ENCODE data around the gene GCNT4.

GCNT4 gene

DNA sequence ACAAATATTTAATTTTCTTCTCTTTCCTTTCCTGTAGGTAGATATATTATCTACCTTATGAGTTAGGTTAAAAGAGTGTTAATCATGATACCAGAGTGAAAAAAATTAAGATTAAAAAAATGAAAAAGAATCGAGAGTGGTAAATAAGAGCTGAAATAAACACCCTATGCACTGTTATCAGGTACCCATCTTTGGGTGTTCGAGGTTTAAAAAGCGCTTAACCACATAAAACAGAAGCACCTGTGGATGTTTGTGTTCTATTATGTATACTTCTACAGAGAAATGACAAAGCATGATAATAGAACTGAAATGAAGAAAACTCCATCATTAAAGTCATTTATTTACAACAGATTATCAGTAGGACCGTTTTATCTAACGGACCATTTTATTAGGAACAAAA, 25.7 kb upstream of the GCNT4 start:
- Histone ChIP-seq H3K4me1 (ENCODE audit: control insufficient read depth in 2 of 2, insufficient read depth in 1 of 2, low read depth in 1 of 2, low read length in 2 of 2) (no peaks in the 10 kb centered on the region), H3K4me2 (ENCODE audit: insufficient read depth, low read length, poor library complexity, severe bottlenecking) (no peak overlapping the region), H2BK120ac (ENCODE audit: low read depth, low read length) (no peak overlapping the region), H3K36me3 (replicated peaks in 1 of 2; ENCODE audit: control insufficient read depth in 2 of 2, insufficient read depth in 2 of 2, low read length in 2 of 2) (no peaks in the 10 kb centered on the region), H3K9me3 (replicated peaks in 1 of 2; ENCODE audit: control insufficient read depth in 2 of 2, insufficient read depth in 1 of 2, low read depth in 1 of 2, low read length in 2 of 2) (no peaks in the 10 kb centered on the region), H2BK15ac (ENCODE audit: low read length) (no peak overlapping the region), H2AK5ac (ENCODE audit: low read depth, low read length) (no peak overlapping the region), H3K27me3 (ENCODE audit: control insufficient read depth in 3 of 3, insufficient read depth in 3 of 3, low read depth in 1 of 3, low read length in 3 of 3) (peaks cover 0 to 11% (median 0%) of the 10 kb centered on the region in 3 experiments), H3K79me1 (ENCODE audit: low read depth, low read length) (no peaks in the 10 kb centered on the region), H3K4ac (ENCODE audit: low read length) (no peak overlapping the region), H4K8ac (ENCODE audit: low read depth, low read length) (no peak overlapping the region), H2AFZ (ENCODE audit: low read length) (no peak overlapping the region), H3K9ac (ENCODE audit: low read depth, low read length, poor library complexity) (no peak overlapping the region), H2BK12ac (ENCODE audit: low read length) (no peak overlapping the region), H3K23ac (ENCODE audit: low read depth, low read length, poor library complexity) (no peak overlapping the region), H3K27ac (replicated peaks; ENCODE audit: low read length) (no peak overlapping the region), H2BK5ac (ENCODE audit: low read length) (no peak overlapping the region), H4K91ac (ENCODE audit: low read depth, low read length, poor library complexity) (no peak overlapping the region), H3K14ac (ENCODE audit: low read length) (no peak overlapping the region), H3K18ac (ENCODE audit: low read length) (no peak overlapping the region), H3K4me3 (ENCODE audit: low read length in 2 of 2) (no peak overlapping the region)
- no CpG with 5 or more reads among the region's 5 CpGs for WGBS, 2 donors (ENCODE audit: extremely low coverage in 2 of 2, insufficient read length in 2 of 2, insufficient replicate concordance in 1 of 2)
- no peak for DNase-seq (ENCODE audit: low spot score)

DNA sequence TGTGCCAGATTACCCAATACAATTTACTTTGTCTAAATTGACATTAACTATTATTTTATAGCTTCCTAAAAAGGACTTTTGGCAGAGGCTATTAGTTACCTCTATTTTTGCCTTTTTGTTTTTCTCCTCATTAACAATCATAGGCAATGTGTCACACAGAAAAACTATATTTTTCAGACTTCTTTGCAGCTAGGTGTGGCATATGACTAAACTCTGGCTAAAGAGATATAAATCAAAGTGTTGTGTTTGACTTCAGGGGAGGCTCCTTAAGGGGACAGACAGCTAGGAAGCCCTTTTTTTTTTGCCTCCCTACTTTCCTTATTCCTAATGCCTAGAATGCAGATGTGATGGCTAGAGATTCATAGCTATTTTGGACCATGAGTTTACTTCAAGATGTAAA, 19.7 kb upstream of the GCNT4 start:
- Histone ChIP-seq H3K18ac (ENCODE audit: low read length) (no peak overlapping the region), H3K27ac (replicated peaks; ENCODE audit: low read length) (no peak overlapping the region), H2BK12ac (ENCODE audit: low read length) (no peak overlapping the region), H3K23ac (ENCODE audit: low read depth, low read length, poor library complexity) (no peak overlapping the region), H2AFZ (ENCODE audit: low read length) (no peak overlapping the region), H3K14ac (ENCODE audit: low read length) (no peak overlapping the region), H2BK120ac (ENCODE audit: low read depth, low read length) (no peak overlapping the region), H3K9ac (ENCODE audit: low read depth, low read length, poor library complexity) (no peak overlapping the region), H4K8ac (ENCODE audit: low read depth, low read length) (no peak overlapping the region), H4K91ac (ENCODE audit: low read depth, low read length, poor library complexity) (no peak overlapping the region), H3K36me3 (replicated peaks in 1 of 2; ENCODE audit: control insufficient read depth in 2 of 2, insufficient read depth in 2 of 2, low read length in 2 of 2) (no peaks in the 10 kb centered on the region), H3K27me3 (ENCODE audit: control insufficient read depth in 3 of 3, insufficient read depth in 3 of 3, low read depth in 1 of 3, low read length in 3 of 3) (peaks cover 0 to 11% (median 0%) of the 10 kb centered on the region in 3 experiments), H3K4ac (ENCODE audit: low read length) (no peak overlapping the region), H3K9me3 (replicated peaks in 1 of 2; ENCODE audit: control insufficient read depth in 2 of 2, insufficient read depth in 1 of 2, low read depth in 1 of 2, low read length in 2 of 2) (no peaks in the 10 kb centered on the region), H2BK15ac (ENCODE audit: low read length) (no peak overlapping the region), H3K4me3 (ENCODE audit: low read length in 2 of 2) (no peak overlapping the region), H3K4me1 (ENCODE audit: control insufficient read depth in 2 of 2, insufficient read depth in 1 of 2, low read depth in 1 of 2, low read length in 2 of 2) (no peaks in the 10 kb centered on the region), H2BK5ac (ENCODE audit: low read length) (no peak overlapping the region), H3K4me2 (ENCODE audit: insufficient read depth, low read length, poor library complexity, severe bottlenecking) (no peak overlapping the region), H2AK5ac (ENCODE audit: low read depth, low read length) (no peak overlapping the region), H3K79me1 (ENCODE audit: low read depth, low read length) (no peaks in the 10 kb centered on the region)
- DNase-seq (ENCODE audit: low spot score), result no peak

DNA sequence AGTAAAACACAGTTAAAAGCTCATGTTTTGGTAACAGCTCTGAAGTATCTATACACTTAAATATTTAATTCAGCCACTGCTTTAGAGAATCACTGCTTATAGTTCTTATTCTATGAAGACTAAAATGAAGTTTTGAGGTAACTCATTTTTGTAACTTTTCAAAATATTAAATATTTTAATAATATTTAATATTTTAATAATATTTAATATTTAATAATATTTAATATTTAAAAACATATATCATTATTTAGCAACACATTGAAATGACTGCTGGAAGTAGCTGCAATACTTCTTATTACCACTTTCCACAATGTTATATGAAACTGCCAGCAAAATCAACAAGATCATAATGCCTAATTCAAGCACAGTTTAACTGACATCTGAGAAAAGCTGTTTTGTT, 18.7 kb upstream of the GCNT4 start:
- Histone ChIP-seq H3K4ac (ENCODE audit: low read length) (no peak overlapping the region), H3K4me3 (ENCODE audit: low read length in 2 of 2) (no peak overlapping the region), H3K23ac (ENCODE audit: low read depth, low read length, poor library complexity) (no peak overlapping the region), H2BK5ac (ENCODE audit: low read length) (no peak overlapping the region), H3K4me1 (ENCODE audit: control insufficient read depth in 2 of 2, insufficient read depth in 1 of 2, low read depth in 1 of 2, low read length in 2 of 2) (no peaks in the 10 kb centered on the region), H3K27me3 (ENCODE audit: control insufficient read depth in 3 of 3, insufficient read depth in 3 of 3, low read depth in 1 of 3, low read length in 3 of 3) (peaks cover 0 to 11% (median 0%) of the 10 kb centered on the region in 3 experiments), H2BK15ac (ENCODE audit: low read length) (no peak overlapping the region), H3K9ac (ENCODE audit: low read depth, low read length, poor library complexity) (no peak overlapping the region), H3K18ac (ENCODE audit: low read length) (no peak overlapping the region), H2BK120ac (ENCODE audit: low read depth, low read length) (no peak overlapping the region), H2AK5ac (ENCODE audit: low read depth, low read length) (no peak overlapping the region), H2BK12ac (ENCODE audit: low read length) (no peak overlapping the region), H3K14ac (ENCODE audit: low read length) (no peak overlapping the region), H2AFZ (ENCODE audit: low read length) (no peak overlapping the region), H4K8ac (ENCODE audit: low read depth, low read length) (no peak overlapping the region), H4K91ac (ENCODE audit: low read depth, low read length, poor library complexity) (no peak overlapping the region), H3K79me1 (ENCODE audit: low read depth, low read length) (no peaks in the 10 kb centered on the region), H3K36me3 (replicated peaks in 1 of 2; ENCODE audit: control insufficient read depth in 2 of 2, insufficient read depth in 2 of 2, low read length in 2 of 2) (no peaks in the 10 kb centered on the region), H3K9me3 (replicated peaks in 1 of 2; ENCODE audit: control insufficient read depth in 2 of 2, insufficient read depth in 1 of 2, low read depth in 1 of 2, low read length in 2 of 2) (no peaks in the 10 kb centered on the region), H3K27ac (replicated peaks; ENCODE audit: low read length) (no peak overlapping the region), H3K4me2 (ENCODE audit: insufficient read depth, low read length, poor library complexity, severe bottlenecking) (no peak overlapping the region)
- no peak for DNase-seq (ENCODE audit: low spot score)

DNA sequence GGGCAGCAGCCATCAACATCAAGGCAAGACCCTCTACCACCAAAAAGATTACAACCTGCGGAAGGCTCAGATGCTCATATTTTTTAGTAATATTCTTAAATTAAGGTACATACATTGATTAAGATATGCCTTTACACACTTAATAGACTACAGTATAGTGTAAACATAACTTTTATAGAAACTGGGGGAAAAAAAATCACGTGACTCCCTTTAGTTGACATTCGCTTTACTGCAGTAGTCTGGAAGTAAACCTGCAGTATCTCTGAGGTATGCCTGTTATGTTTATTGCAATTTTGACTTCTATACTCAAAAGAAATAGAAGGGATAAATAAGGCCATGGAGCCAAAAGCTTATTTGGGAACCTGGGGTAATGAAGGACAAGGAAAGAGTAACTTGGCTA, 15.1 kb upstream of the GCNT4 start:
- no peak overlapping the region for H2BK15ac ChIP-seq (ENCODE audit: low read length)
- no peaks in the 10 kb centered on the region for H3K9me3 ChIP-seq (replicated peaks in 1 of 2; ENCODE audit: control insufficient read depth in 2 of 2, insufficient read depth in 1 of 2, low read depth in 1 of 2, low read length in 2 of 2)
- H3K23ac ChIP-seq (ENCODE audit: low read depth, low read length, poor library complexity), result no peak overlapping the region
- no peak overlapping the region for H2BK120ac ChIP-seq (ENCODE audit: low read depth, low read length)
- no peak overlapping the region for H2AFZ ChIP-seq (ENCODE audit: low read length)
- H2BK5ac ChIP-seq (ENCODE audit: low read length), result no peak overlapping the region
- no peaks in the 10 kb centered on the region for H3K79me1 ChIP-seq (ENCODE audit: low read depth, low read length)
- no peak overlapping the region for H3K18ac ChIP-seq (ENCODE audit: low read length)
- H3K9ac ChIP-seq (ENCODE audit: low read depth, low read length, poor library complexity), result no peak overlapping the region
- H3K14ac ChIP-seq (ENCODE audit: low read length), result no peak overlapping the region
- no peaks in the 10 kb centered on the region for H3K36me3 ChIP-seq (replicated peaks in 1 of 2; ENCODE audit: control insufficient read depth in 2 of 2, insufficient read depth in 2 of 2, low read length in 2 of 2)
- no CpG with 5 or more reads among the region's 3 CpGs for WGBS, 2 donors (ENCODE audit: extremely low coverage in 2 of 2, insufficient read length in 2 of 2, insufficient replicate concordance in 1 of 2)
- no peak overlapping the region for H3K4me2 ChIP-seq (ENCODE audit: insufficient read depth, low read length, poor library complexity, severe bottlenecking)
- H3K4me1 ChIP-seq (ENCODE audit: control insufficient read depth in 2 of 2, insufficient read depth in 1 of 2, low read depth in 1 of 2, low read length in 2 of 2), result no peaks in the 10 kb centered on the region
- H4K8ac ChIP-seq (ENCODE audit: low read depth, low read length), result no peak overlapping the region
- H4K91ac ChIP-seq (ENCODE audit: low read depth, low read length, poor library complexity), result no peak overlapping the region
- H3K27me3 ChIP-seq (ENCODE audit: control insufficient read depth in 3 of 3, insufficient read depth in 3 of 3, low read depth in 1 of 3, low read length in 3 of 3), result no peaks in the 10 kb centered on the region
- no peak overlapping the region for H3K27ac ChIP-seq (replicated peaks; ENCODE audit: low read length)
- H3K4me3 ChIP-seq (ENCODE audit: low read length in 2 of 2), result no peak overlapping the region
- H3K4ac ChIP-seq (ENCODE audit: low read length), result no peak overlapping the region
- no peak overlapping the region for H2AK5ac ChIP-seq (ENCODE audit: low read depth, low read length)
- DNase-seq (ENCODE audit: low spot score), result no peak
- no peak overlapping the region for H2BK12ac ChIP-seq (ENCODE audit: low read length)
